ENCODE measurements around the gene TRIM28.
"Not testable (repeated sequence)": the region's sequence is repeated elsewhere in the genome, so short reads cannot be mapped to it uniquely, and the experiment has no call there.

The TRIM28 gene

DNA sequence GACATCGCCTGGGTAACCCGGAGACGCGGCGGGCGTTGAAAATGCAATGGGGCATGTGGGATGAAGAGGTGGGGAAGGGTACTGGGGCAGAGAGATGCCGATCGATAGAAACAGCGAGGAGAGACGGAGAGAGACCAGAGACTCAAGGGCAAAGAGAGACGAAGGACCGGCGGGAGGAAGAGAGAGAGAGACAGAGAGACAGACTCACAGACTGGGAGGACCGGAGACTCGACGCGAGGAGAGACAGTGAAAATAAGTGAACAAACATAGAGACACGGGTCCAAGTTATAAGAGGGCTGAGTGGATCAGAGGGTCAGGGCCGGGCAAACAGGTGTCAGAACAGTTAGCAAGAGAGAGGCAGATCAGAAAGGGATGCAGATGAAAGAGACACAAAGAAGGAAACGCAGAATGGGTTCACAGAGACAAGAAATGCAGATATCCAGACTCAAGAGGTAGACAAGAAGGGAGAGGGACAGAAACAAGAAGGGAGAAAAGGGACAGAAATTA is 29.8 kb downstream of the TRIM28 start:
- TF ChIP-seq, protein P1, sequence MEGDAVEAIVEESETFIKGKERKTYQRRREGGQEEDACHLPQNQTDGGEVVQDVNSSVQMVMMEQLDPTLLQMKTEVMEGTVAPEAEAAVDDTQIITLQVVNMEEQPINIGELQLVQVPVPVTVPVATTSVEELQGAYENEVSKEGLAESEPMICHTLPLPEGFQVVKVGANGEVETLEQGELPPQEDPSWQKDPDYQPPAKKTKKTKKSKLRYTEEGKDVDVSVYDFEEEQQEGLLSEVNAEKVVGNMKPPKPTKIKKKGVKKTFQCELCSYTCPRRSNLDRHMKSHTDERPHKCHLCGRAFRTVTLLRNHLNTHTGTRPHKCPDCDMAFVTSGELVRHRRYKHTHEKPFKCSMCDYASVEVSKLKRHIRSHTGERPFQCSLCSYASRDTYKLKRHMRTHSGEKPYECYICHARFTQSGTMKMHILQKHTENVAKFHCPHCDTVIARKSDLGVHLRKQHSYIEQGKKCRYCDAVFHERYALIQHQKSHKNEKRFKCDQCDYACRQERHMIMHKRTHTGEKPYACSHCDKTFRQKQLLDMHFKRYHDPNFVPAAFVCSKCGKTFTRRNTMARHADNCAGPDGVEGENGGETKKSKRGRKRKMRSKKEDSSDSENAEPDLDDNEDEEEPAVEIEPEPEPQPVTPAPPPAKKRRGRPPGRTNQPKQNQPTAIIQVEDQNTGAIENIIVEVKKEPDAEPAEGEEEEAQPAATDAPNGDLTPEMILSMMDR (conservative IDR thresholded peaks at IDR 0.05; ENCODE audit: low read length), result no peak
- TF ChIP-seq EZH2phosphoT487 (IDR thresholded peaks at IDR 0.05; ENCODE audit: borderline replicate concordance), result no peak
- H3K27me3 ChIP-seq (ENCODE audit: insufficient read depth, low read length, poor library complexity, severe bottlenecking), result no peaks in the 10 kb centered on the region
- peak overlapping the region; percentile 84 for H3K4me3 ChIP-seq (ENCODE audit: low read length, poor library complexity, severe bottlenecking)
- no peaks in the 10 kb centered on the region for H3K9me2 ChIP-seq (replicated peaks; ENCODE audit: low read depth, low read length)
- peak overlapping the region; percentile 91 for H3K4me2 ChIP-seq (ENCODE audit: low read depth, low read length, poor library complexity, severe bottlenecking)
- peaks cover 9% of the 10 kb centered on the region; the same call in 1 of the 2 replicates for H3K79me2 ChIP-seq (ENCODE audit: insufficient read depth, low read length)
- H3F3A ChIP-seq (ENCODE audit: low read depth), result peaks cover 7% of the 10 kb centered on the region; the same call in 1 of the 2 replicates
- H3K9ac ChIP-seq (ENCODE audit: low read depth, low read length, poor library complexity, severe bottlenecking), result peak overlapping the region; percentile 95
- no peaks in the 10 kb centered on the region for H4K20me1 ChIP-seq (ENCODE audit: insufficient read depth, low read length, poor library complexity, severe bottlenecking)
- H3K36me3 ChIP-seq (ENCODE audit: insufficient read depth, low read length), result no peaks in the 10 kb centered on the region
- peaks cover 32% of the 10 kb centered on the region for H3K4me1 ChIP-seq (ENCODE audit: insufficient read depth, low read length, poor library complexity, severe bottlenecking)
- no peaks in the 10 kb centered on the region for H3K9me3 ChIP-seq (ENCODE audit: insufficient read depth, low read depth, low read length)
- H2AFZ ChIP-seq (ENCODE audit: low read length), result no peak overlapping the region

DNA sequence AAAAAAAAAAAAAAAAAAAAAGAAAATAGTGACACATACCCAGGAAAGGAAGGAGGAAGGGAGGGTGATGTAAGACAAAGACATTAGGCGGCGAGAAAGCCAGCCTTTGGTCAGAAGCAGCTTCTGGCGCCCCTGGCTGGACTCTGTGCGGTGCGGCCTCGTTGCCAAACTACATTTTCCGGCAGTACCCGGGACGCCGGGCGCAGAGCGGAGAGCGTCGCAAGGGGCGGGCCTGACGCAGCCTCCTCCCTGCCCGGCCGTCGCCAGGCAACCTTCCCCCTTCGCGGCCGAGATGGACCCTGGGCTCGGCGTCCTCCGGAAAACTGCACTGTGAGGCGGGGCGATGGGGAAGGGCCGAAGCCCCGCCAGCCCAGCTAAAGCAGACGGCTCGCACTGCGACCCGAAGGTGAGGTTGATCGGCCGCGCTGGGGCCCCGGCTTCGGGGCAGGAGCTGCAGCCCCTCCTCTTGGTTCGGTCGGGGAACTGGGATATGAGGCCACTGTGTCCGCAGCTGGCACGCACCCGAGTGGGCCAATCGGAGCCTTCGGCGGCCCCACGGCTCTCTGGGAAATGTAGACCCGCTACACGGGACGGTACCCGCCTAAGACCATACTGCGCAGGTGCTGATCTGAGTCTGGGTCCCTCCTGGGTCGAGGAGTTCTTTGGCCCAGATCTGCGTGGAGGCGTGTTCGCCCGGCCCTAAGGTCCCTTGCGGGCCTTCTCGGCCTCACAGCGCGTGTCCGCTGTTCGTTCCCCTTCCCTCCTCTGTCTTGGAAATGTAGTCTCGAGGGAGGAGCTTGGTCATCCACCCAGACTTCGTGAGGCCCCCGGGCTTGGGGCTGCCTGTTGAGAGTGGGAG is 31.5 kb downstream of the TRIM28 start:
- Histone ChIP-seq H4K20me1 (ENCODE audit: insufficient read depth, low read length, poor library complexity, severe bottlenecking) (no peaks in the 10 kb centered on the region), H3K4me2 (ENCODE audit: low read depth, low read length, poor library complexity, severe bottlenecking) (peak overlapping the region; percentile 91), H3K9me2 (replicated peaks; ENCODE audit: low read depth, low read length) (no peaks in the 10 kb centered on the region), H2AFZ (ENCODE audit: low read length) (peak overlapping the region; percentile 84), H3K4me1 (ENCODE audit: insufficient read depth, low read length, poor library complexity, severe bottlenecking) (peaks cover 35% of the 10 kb centered on the region), H3K4me3 (ENCODE audit: low read length, poor library complexity, severe bottlenecking) (peak overlapping the region; percentile 100), H3F3A (ENCODE audit: low read depth) (peaks cover 7% of the 10 kb centered on the region; the same call in 1 of the 2 replicates), H3K9me3 (ENCODE audit: insufficient read depth, low read depth, low read length) (no peaks in the 10 kb centered on the region), H3K27me3 (ENCODE audit: insufficient read depth, low read length, poor library complexity, severe bottlenecking) (no peaks in the 10 kb centered on the region), H3K9ac (ENCODE audit: low read depth, low read length, poor library complexity, severe bottlenecking) (peak overlapping the region; percentile 95), H3K79me2 (ENCODE audit: insufficient read depth, low read length) (peaks cover 9% of the 10 kb centered on the region; the same call in 1 of the 2 replicates), H3K36me3 (ENCODE audit: insufficient read depth, low read length) (no peaks in the 10 kb centered on the region)
- TF ChIP-seq EZH2phosphoT487 (IDR thresholded peaks at IDR 0.05; ENCODE audit: borderline replicate concordance), result no peak
- TF ChIP-seq, protein P1 (conservative IDR thresholded peaks at IDR 0.05; ENCODE audit: low read length), result no peak

DNA sequence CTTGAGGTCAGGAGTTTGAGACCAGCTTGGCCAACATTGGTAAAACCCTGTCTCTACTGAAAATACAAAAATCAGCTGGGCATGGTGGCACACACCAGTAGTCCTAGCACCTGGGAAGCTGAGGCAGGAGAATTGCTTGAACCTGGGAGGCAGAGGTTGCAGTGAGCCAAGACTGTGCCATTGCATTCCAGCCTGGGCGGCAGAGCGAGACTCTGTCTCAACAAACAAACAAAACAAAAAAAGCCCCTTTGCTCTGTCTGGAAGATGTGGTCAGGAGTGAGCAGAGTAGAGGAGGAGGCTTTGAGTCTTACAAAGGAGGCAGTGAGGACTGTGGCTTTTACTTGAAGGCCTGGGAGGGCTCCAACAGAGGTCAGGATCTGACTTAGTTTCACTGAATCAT is 33.7 kb downstream of the TRIM28 start:
- H3F3A ChIP-seq (ENCODE audit: low read depth); H3K9me3 ChIP-seq (ENCODE audit: insufficient read depth, low read depth, low read length); H4K20me1 ChIP-seq (ENCODE audit: insufficient read depth, low read length, poor library complexity, severe bottlenecking); H3K27me3 ChIP-seq (ENCODE audit: insufficient read depth, low read length, poor library complexity, severe bottlenecking); H3K4me3 ChIP-seq (ENCODE audit: low read length, poor library complexity, severe bottlenecking); H3K36me3 ChIP-seq (ENCODE audit: insufficient read depth, low read length); H3K79me2 ChIP-seq (ENCODE audit: insufficient read depth, low read length); H2AFZ ChIP-seq (ENCODE audit: low read length); H3K9me2 ChIP-seq (replicated peaks; ENCODE audit: low read depth, low read length): not testable (repeated sequence)
- Histone ChIP-seq H3K4me2 (ENCODE audit: low read depth, low read length, poor library complexity, severe bottlenecking) (peak overlapping the region; percentile 18), H3K4me1 (ENCODE audit: insufficient read depth, low read length, poor library complexity, severe bottlenecking) (peaks cover 32% of the 10 kb centered on the region), H3K9ac (ENCODE audit: low read depth, low read length, poor library complexity, severe bottlenecking) (peak overlapping the region; percentile 24)

Data from Loucy (cell line).